GM12878 (cell line): ENCODE measurements around the gene ARMH1.

Source experiments
- BRCA1 ChIP-seq: IDR thresholded peaks from 2 replicates; pipeline ENCODE4 v1.6.1; 2011; ENCODE audit warnings: low read depth, low read length, improper control_type of control experiment
- CEBPB ChIP-seq, 2 experiments: fragments of 150-350 bp in 1 of 2; IDR thresholded peaks; 2 replicates each; pipeline ENCODE4 v1.6.1; 2012 to 2014; ENCODE audit warnings: low read depth in 2 of 2, low read length in 2 of 2, borderline replicate concordance in 1 of 2, inconsistent platforms in 1 of 2
- CTCF ChIP-seq, 3 experiments: IDR thresholded peaks in 2 of 3; conservative IDR thresholded peaks in 1 of 3; 2 replicates each; pipeline ENCODE4 v1.5.1; 2011; ENCODE audit warnings: low read depth in 3 of 3, low read length in 3 of 3, mild to moderate bottlenecking in 3 of 3, control low read depth in 2 of 3, moderate library complexity in 2 of 3, inconsistent platforms in 1 of 3, mixed read lengths in 1 of 3; ENCODE audit not compliant: control insufficient read depth in 2 of 3, insufficient read depth in 1 of 3; ENCODE audit errors: extremely low read depth in 1 of 3
- EP300 ChIP-seq, 2 experiments: fragments of 150-350 bp in 1 of 2; IDR thresholded peaks; 2 replicates each; pipeline ENCODE4 v1.6.1; 2011 to 2012; ENCODE audit warnings: low read depth in 2 of 2, low read length in 2 of 2, borderline replicate concordance in 1 of 2, improper control_type of control experiment in 1 of 2, inconsistent platforms in 1 of 2; ENCODE audit not compliant: control insufficient read depth in 1 of 2
- ETV6 ChIP-seq, 2 experiments: fragments of 450-650 bp in 1 of 2; IDR thresholded peaks in 1 of 2; conservative IDR thresholded peaks in 1 of 2; 2 replicates each; pipeline ENCODE4 v1.6.1; 2014; ENCODE audit warnings: antibody characterized with exemption in 1 of 2, borderline replicate concordance in 1 of 2, low read depth in 1 of 2, mild to moderate bottlenecking in 1 of 2, moderate library complexity in 1 of 2
- HDAC6 ChIP-seq: fragments of 200-600 bp; sonication (generic); IDR thresholded peaks from one replicate; pipeline ENCODE4 v1.8.0; 2017; ENCODE audit warnings: antibody characterized with exemption; ENCODE audit not compliant: unreplicated experiment
- IKZF1 ChIP-seq: fragments of 450-650 bp; conservative IDR thresholded peaks from 2 replicates; pipeline ENCODE4 v1.6.1; 2017; ENCODE audit warnings: antibody characterized with exemption, mild to moderate bottlenecking
- JUND ChIP-seq: IDR thresholded peaks from 2 replicates; pipeline ENCODE4 v1.6.1; 2012; ENCODE audit warnings: low read depth, mild to moderate bottlenecking, low read length, improper control_type of control experiment, moderate library complexity
- KDM1A ChIP-seq: fragments of 200-600 bp; sonication (generic); IDR thresholded peaks from 2 replicates; pipeline ENCODE4 v1.6.1; 2016; ENCODE audit warnings: borderline replicate concordance
- MAX ChIP-seq: IDR thresholded peaks from 2 replicates; pipeline ENCODE4 v1.6.1; 2012; ENCODE audit warnings: low read depth, low read length, improper control_type of control experiment
- POLR2AphosphoS2 ChIP-seq: IDR thresholded peaks from 2 replicates; pipeline ENCODE4 v1.6.1; 2011; ENCODE audit warnings: low read depth, mild to moderate bottlenecking, low read length, improper control_type of control experiment, moderate library complexity
- ZZZ3 ChIP-seq: IDR thresholded peaks from 2 replicates; pipeline ENCODE4 v1.6.1; 2011; ENCODE audit warnings: low read depth; ENCODE audit not compliant: control insufficient read depth, insufficient read length

- TF ChIP-seq MAX (no peak), POLR2AphosphoS2 (no peak), IKZF1 (no peak), ETV6 (conservative IDR thresholded peaks at IDR 0.05 in 1 of 2, IDR thresholded peaks at IDR 0.05 in 1 of 2; ENCODE audit: borderline replicate concordance in 1 of 2, low read depth in 1 of 2) (no peak), CEBPB (IDR thresholded peaks at IDR 0.05; ENCODE audit: borderline replicate concordance in 1 of 2, low read depth in 2 of 2, low read length in 2 of 2) (no peak), CTCF (IDR thresholded peaks at IDR 0.05 in 2 of 3, conservative IDR thresholded peaks at IDR 0.05 in 1 of 3; ENCODE audit: control insufficient read depth in 2 of 3, extremely low read depth in 1 of 3, insufficient read depth in 1 of 3, low read depth in 3 of 3, low read length in 3 of 3) (no peak), KDM1A (no peak), HDAC6 (no peak), ZZZ3 (no peak), EP300 (IDR thresholded peaks at IDR 0.05; ENCODE audit: borderline replicate concordance in 1 of 2, control insufficient read depth in 1 of 2, low read depth in 2 of 2, low read length in 2 of 2) (no peak), BRCA1 (no peak), JUND (no peak)
Observed at GRCh38 chr1:44637702-44638411, 36.7 kb upstream of the ARMH1 start.
